Kidney epithelial cell (primary cell): ENCODE measurements around the gene RICTOR. TPM values are rescaled to one million over a fixed set of nuclear protein-coding genes. Genes with fewer than 3 reads are reported as not detected.

ENCODE experiments used
- DNase-seq: peaks from one replicate; pipeline ENCODE4 v3.0.0-alpha.2; 2010; ENCODE audit warnings: low read depth
- H3K27me3 ChIP-seq: 2 replicates; pipeline ENCODE4 v1.6.0; 2011; ENCODE audit warnings: low read length; ENCODE audit not compliant: control insufficient read depth, insufficient read depth
- H3K36me3 ChIP-seq: 2 replicates; pipeline ENCODE4 v1.5.1; 2011; ENCODE audit warnings: low read length; ENCODE audit not compliant: control insufficient read depth, insufficient read depth
- H3K4me3 ChIP-seq: 2 replicates; pipeline ENCODE4 v1.5.1; 2011; ENCODE audit warnings: low read depth, mild to moderate bottlenecking, control low read depth, low read length
- total RNA-seq: library from RNA; depleted of rRNA; stranded (reverse); fragments of >200 nt; gene quantifications from 2 replicates; pipeline ENCODE4 v1.2.3, GENCODE V29; 2015
- TF ChIP-seq, protein P1 (sequence below): IDR thresholded peaks from 2 replicates; pipeline ENCODE4 v1.5.1; 2011; ENCODE audit warnings: mild to moderate bottlenecking, moderate library complexity, low read length, control low read depth, inconsistent platforms; ENCODE audit not compliant: insufficient read depth, poor library complexity, severe bottlenecking

The RICTOR gene
- total RNA-seq, 1 donor from 2014 or later = 19.9 TPM

DNA sequence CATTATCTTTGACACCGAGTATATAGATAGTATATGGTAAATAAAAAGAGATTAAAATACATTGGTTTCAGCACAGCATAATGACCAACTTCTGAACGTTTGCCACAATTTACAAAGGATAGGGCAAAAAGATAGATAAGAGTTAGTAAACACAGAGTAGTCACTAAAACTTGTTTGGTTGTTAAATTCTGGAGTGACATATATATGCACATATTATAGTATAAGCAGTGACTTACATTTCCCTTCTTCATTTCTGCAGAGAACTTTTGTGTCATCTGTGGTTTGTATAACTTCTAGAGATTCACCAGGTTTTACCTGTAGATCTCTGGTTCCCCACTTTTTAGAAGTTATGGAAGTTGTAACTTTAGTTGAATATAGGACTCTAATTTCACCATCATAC is 44.4 kb upstream of the RICTOR start:
- TF ChIP-seq, protein P1, sequence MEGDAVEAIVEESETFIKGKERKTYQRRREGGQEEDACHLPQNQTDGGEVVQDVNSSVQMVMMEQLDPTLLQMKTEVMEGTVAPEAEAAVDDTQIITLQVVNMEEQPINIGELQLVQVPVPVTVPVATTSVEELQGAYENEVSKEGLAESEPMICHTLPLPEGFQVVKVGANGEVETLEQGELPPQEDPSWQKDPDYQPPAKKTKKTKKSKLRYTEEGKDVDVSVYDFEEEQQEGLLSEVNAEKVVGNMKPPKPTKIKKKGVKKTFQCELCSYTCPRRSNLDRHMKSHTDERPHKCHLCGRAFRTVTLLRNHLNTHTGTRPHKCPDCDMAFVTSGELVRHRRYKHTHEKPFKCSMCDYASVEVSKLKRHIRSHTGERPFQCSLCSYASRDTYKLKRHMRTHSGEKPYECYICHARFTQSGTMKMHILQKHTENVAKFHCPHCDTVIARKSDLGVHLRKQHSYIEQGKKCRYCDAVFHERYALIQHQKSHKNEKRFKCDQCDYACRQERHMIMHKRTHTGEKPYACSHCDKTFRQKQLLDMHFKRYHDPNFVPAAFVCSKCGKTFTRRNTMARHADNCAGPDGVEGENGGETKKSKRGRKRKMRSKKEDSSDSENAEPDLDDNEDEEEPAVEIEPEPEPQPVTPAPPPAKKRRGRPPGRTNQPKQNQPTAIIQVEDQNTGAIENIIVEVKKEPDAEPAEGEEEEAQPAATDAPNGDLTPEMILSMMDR = no peak
- H3K27me3 ChIP-seq = no peaks in the 10 kb centered on the region
- H3K36me3 ChIP-seq = no peaks in the 10 kb centered on the region
- DNase-seq = no peak
- no peak overlapping the region for H3K4me3 ChIP-seq

DNA sequence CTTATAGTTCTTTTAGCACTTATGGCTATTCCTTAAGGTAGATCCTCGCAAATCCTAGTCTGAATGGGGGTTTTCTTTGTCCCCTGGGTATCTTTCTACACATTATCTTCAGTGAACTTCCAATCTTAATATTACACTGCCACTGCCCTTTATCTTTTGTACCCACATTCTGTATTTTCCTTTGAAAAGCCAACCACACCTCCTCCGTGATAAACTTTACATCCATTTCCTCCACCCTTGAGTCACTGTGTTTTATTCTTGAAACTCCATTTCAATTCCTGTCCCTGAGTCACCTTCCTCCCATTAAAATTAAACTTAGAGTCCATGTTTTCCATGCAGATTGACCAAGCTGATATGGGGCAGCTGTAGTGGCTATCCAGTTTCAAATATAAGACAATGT is 43.2 kb upstream of the RICTOR start:
- no peaks in the 10 kb centered on the region for H3K36me3 ChIP-seq
- H3K4me3 ChIP-seq = no peak overlapping the region
- H3K27me3 ChIP-seq = no peaks in the 10 kb centered on the region
- DNase-seq = no peak
- TF ChIP-seq, protein P1 = no peak

DNA sequence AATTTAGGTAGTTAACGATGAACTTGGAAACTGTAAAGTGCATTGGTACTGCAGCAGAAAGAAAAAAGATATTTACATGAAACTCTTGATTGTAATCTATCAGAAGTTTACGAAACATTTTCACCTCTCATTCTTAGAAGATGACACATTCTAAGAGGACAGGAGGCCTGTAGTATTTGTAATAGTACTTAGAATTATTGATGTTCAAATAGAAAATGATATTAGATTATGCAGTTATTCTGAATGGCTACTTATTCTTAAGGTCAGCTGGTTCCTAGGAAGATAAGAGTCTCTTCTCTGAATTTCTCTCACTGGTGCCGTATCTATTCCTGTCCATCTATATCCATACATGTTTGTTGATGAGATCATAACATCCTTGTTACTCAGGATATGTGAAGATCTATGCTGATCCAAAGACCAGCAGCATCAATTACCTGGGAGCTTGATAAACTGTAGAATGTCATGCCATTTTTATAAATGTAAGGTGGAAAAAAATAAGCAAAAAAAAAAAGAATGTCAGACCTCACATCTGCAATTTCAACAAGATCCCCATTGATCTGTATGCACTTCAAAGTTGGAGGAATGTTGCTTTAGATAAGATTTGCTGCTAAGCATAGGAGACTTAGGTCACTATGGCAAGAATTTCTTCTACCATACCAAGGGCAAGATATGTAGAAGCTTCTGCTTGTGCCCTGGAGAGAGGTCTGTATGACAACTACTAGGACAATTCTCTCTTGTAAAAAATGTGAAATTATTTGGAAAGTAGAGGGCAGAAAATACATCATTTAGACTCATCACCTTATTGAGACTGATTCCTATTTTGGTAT is 42.4 kb upstream of the RICTOR start:
- TF ChIP-seq, protein P1 = no peak
- Histone ChIP-seq H3K4me3 (no peak overlapping the region), H3K27me3 (no peaks in the 10 kb centered on the region), H3K36me3 (no peaks in the 10 kb centered on the region)
- no peak for DNase-seq

DNA sequence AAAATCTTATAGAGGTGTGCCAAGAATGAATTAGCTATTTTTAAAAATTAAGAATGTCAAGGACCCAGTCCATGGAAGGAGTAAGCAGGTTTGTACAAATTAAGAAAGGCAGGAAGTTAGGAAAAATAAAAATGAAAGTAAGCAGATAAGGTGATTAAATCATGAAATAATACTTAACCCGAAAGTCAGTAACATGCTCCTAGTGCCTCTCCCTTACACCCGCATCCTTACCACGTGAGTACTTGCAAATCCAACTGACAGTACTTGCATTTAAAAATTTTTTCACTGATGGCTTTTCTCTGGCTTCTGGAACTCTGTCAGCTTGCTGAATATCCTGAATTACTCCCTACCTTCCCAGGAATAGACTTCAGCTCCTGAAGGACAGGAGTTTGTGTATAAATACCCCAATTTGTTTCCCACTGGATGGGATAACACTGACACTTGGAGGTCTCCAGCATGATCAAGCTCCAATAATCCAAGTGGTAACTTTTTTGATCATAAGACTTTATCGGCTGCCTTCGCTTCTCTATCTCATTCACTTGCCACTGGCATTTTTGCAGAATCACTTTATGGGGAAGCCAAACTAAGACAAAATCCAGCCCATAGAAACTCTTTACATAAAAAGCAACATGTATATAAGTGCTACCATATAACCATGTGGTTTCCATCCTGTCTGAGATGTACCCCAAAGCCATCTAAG is 41.6 kb upstream of the RICTOR start:
- H3K27me3 ChIP-seq = no peaks in the 10 kb centered on the region
- H3K4me3 ChIP-seq = no peak overlapping the region
- no peaks in the 10 kb centered on the region for H3K36me3 ChIP-seq
- TF ChIP-seq, protein P1 = no peak
- no peak for DNase-seq

DNA sequence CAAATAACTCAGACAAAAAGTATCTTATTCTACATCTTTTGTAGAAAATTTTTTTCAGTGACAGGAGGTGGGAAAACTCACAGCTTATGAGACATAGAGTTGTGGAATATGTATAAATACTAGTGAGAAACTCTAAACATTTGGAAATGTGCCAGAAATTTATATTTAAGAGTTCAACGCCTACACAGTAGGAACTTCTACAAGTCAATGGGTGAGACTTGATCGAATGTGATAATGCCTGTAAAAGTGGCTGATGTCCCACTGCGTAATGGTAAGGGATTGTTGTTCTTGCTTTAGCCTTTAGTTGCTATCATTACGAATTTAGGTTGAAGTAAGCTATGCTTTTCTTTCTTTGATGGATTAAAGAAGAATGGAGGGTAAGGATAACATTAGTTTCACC is 40.0 kb upstream of the RICTOR start:
- H3K27me3 ChIP-seq = no peaks in the 10 kb centered on the region
- no peak for DNase-seq
- H3K36me3 ChIP-seq = no peaks in the 10 kb centered on the region
- H3K4me3 ChIP-seq = no peak overlapping the region
- TF ChIP-seq, protein P1 = no peak
